Stimulated activated CD4-positive, alpha-beta T cell treated with anti-CD3 and anti-CD28 coated beads, Interleukin-2, amount 100 ng/mL, for 48 hours (primary cell): ENCODE results near the gene WASF3.
"Not testable (repeated sequence)": the region's sequence is repeated elsewhere in the genome, so short reads cannot be mapped to it uniquely, and the experiment has no call there.

Experiments
- DNase-seq, 2 donors: peaks; one replicate each; pipeline ENCODE4 v3.0.0-alpha.2; 2020

WASF3 gene

GRCh38 chr13:26721251-26722121, 164.0 kb downstream of the WASF3 start:
- peak; percentile 6 to 17 for DNase-seq

GRCh38 chr13:26722321-26722720, 164.8 kb downstream of the WASF3 start:
- no peak for DNase-seq

- not testable (repeated sequence) for DNase-seq
These were observed 166.1 kb downstream of the WASF3 start for GRCh38 chr13:26723620-26724019.

GRCh38 chr13:26726684-26727083, 169.2 kb downstream of the WASF3 start:
- no peak for DNase-seq

GRCh38 chr13:26727122-26727521, 169.6 kb downstream of the WASF3 start:
- DNase-seq, result no peak

- no peak for DNase-seq
These were observed 170.2 kb downstream of the WASF3 start for GRCh38 chr13:26727633-26728032.

- no peak for DNase-seq
These were observed 178.2 kb downstream of the WASF3 start for GRCh38 chr13:26735677-26736076.
